PC-9 (cell line): ENCODE data around the gene CFAP74. TPM values are rescaled to one million over a fixed set of nuclear protein-coding genes. Genes with fewer than 3 reads are reported as not detected.
A peak's percentile ranks its signal among the peaks of the same experiment; 100 is the strongest.

Experiments used
- BruUV-seq: library from RNA; stranded (reverse); fragments of 400-500 nt; replicated peaks from 2 replicates; lab custom pipeline; 2021; lab: Mats Ljungman, UMichigan
- CTCF ChIA-PET: fragments of 300-600 bp; sonication (Branson Sonifier 250); formaldehyde crosslinking; loops from one replicate; lab custom pipeline; 2022; ENCODE audit warnings: antibody characterized with exemption; lab: Charles Lee
- POLR2A ChIA-PET: fragments of 300-600 bp; sonication (Branson Sonifier 250); formaldehyde crosslinking; loops from one replicate; lab custom pipeline; 2022; ENCODE audit warnings: antibody characterized with exemption; ENCODE audit not compliant: unreplicated experiment; lab: Charles Lee
- DNase-seq, 2 experiments: peaks; one replicate each; pipeline versions ENCODE4 v3.0.0 to v3.0.0-alpha.2; 2015 to 2022; ENCODE audit warnings: mixed read lengths in 1 of 2
- H2AFZ ChIP-seq: fragments of 200-600 bp; sonication (generic); 2 replicates; pipeline ENCODE4 v1.8.1; 2017; ENCODE audit warnings: antibody characterized with exemption
- H3F3A ChIP-seq: fragments of 200-600 bp; sonication (generic); 2 replicates; pipeline ENCODE4 v1.8.1; 2017; ENCODE audit warnings: antibody characterized with exemption, mild to moderate bottlenecking, low read depth; ENCODE audit not compliant: insufficient read depth
- H3K27ac ChIP-seq: fragments of 200-600 bp; sonication (generic); 2 replicates; pipeline ENCODE4 v1.6.1; 2016; ENCODE audit warnings: mixed run types
- H3K27me3 ChIP-seq: fragments of 200-600 bp; sonication (generic); 2 replicates; pipeline ENCODE4 v1.6.1; 2016; ENCODE audit warnings: low read depth, mixed run types; ENCODE audit not compliant: insufficient read depth
- H3K36me3 ChIP-seq: fragments of 200-600 bp; sonication (generic); 2 replicates; pipeline ENCODE4 v1.6.1; 2016; ENCODE audit warnings: low read depth, mixed run types
- H3K4me1 ChIP-seq: fragments of 200-600 bp; sonication (generic); replicated peaks from 2 replicates; pipeline ENCODE4 v1.6.1; 2016; ENCODE audit warnings: mixed run types; ENCODE audit not compliant: insufficient read depth
- H3K4me2 ChIP-seq: fragments of 200-600 bp; sonication (generic); 2 replicates; pipeline ENCODE4 v1.6.1; 2017; ENCODE audit warnings: mixed run types
- H3K4me3 ChIP-seq: fragments of 200-600 bp; sonication (generic); 2 replicates; pipeline ENCODE4 v1.6.1; 2016; ENCODE audit warnings: mixed run types
- H3K79me2 ChIP-seq: fragments of 200-600 bp; sonication (generic); 2 replicates; pipeline ENCODE4 v1.6.1; 2017; ENCODE audit warnings: low read depth, mixed run types
- H3K9me2 ChIP-seq: fragments of 200-600 bp; sonication (generic); 2 replicates; pipeline ENCODE4 v1.8.1; 2017; ENCODE audit warnings: mild to moderate bottlenecking; ENCODE audit not compliant: insufficient read depth
- H3K9me3 ChIP-seq: fragments of 200-600 bp; sonication (generic); 2 replicates; pipeline ENCODE4 v1.8.1; 2016; ENCODE audit warnings: low read depth; ENCODE audit not compliant: insufficient read depth
- H4K20me1 ChIP-seq: fragments of 200-600 bp; sonication (generic); 2 replicates; pipeline ENCODE4 v1.8.1; 2017; ENCODE audit not compliant: insufficient read depth
- EZH2 ChIP-seq: fragments of 200-600 bp; sonication (generic); IDR thresholded peaks from 2 replicates; pipeline ENCODE4 v1.8.0; 2017; ENCODE audit warnings: antibody characterized with exemption, low read depth
- intact Hi-C: fragments of 100-400 bp; cut with micrococcal nuclease; formaldehyde crosslinking; loops from one replicate; pipeline ENCODE4 v1.10.0; 2022; ENCODE audit not compliant: unreplicated experiment
- total RNA-seq: library from RNA; stranded (reverse); gene quantifications from 2 replicates; pipeline ENCODE4 v1.2.3, GENCODE V29; 2021
- TF ChIP-seq, protein P1 (sequence below): fragments of 200-600 bp; sonication (generic); conservative IDR thresholded peaks from 2 replicates; pipeline ENCODE4 v1.6.1; 2017; ENCODE audit warnings: mixed run types, antibody characterized with exemption, mild to moderate bottlenecking, moderate library complexity

Gene CFAP74
- total RNA-seq, 1 experiment from 2014 or later, result 2.8 TPM

DNA sequence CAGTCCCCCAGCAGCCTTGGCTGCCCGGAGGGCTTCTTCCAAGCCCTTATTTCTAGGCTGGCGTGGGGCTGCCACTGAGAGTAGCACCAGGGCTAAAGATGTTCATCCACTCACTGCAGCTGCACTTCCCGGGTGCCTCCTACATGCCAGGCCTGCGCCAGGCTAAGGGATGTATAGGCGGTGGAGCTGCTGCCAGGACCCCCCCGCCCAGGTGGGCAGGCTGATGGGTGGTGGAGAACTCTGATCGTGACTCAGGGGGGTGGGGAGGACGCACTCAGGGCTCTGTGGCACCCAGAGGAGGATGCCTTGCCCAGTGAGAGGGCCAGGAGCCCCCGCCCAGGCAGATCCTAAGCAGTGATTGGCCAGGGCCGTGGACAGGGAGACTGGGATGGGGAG is 34.1 kb downstream of the CFAP74 start:
- no peak overlapping the region for H2AFZ ChIP-seq
- H3K79me2 ChIP-seq, result no peaks in the 10 kb centered on the region
- intact Hi-C loops, result no loop called here
- TF ChIP-seq, protein P1, sequence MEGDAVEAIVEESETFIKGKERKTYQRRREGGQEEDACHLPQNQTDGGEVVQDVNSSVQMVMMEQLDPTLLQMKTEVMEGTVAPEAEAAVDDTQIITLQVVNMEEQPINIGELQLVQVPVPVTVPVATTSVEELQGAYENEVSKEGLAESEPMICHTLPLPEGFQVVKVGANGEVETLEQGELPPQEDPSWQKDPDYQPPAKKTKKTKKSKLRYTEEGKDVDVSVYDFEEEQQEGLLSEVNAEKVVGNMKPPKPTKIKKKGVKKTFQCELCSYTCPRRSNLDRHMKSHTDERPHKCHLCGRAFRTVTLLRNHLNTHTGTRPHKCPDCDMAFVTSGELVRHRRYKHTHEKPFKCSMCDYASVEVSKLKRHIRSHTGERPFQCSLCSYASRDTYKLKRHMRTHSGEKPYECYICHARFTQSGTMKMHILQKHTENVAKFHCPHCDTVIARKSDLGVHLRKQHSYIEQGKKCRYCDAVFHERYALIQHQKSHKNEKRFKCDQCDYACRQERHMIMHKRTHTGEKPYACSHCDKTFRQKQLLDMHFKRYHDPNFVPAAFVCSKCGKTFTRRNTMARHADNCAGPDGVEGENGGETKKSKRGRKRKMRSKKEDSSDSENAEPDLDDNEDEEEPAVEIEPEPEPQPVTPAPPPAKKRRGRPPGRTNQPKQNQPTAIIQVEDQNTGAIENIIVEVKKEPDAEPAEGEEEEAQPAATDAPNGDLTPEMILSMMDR, result no peak
- no peak for TF ChIP-seq EZH2
- H3K4me3 ChIP-seq, result no peak overlapping the region
- H3K4me2 ChIP-seq, result no peak overlapping the region
- H4K20me1 ChIP-seq, result no peaks in the 10 kb centered on the region
- H3K27me3 ChIP-seq, result peaks cover 28% of the 10 kb centered on the region
- H3K9me2 ChIP-seq, result no peaks in the 10 kb centered on the region
- H3K4me1 ChIP-seq, result no peaks in the 10 kb centered on the region
- no peaks in the 10 kb centered on the region for H3K9me3 ChIP-seq
- no peak overlapping the region for H3K27ac ChIP-seq
- DNase-seq, result no peak
- H3F3A ChIP-seq, result peaks cover 5% of the 10 kb centered on the region; the same call in 1 of the 2 replicates
- CTCF ChIA-PET, result no interaction called here
- POLR2A ChIA-PET, result interaction anchor here (0.6 kb wide), 1 partner anchor 164 kb away, joined by 3 read pairs; no protein-coding TSS in a partner anchor
- no TSS peak for BruUV-seq
- no peaks in the 10 kb centered on the region for H3K36me3 ChIP-seq

- Histone ChIP-seq H3K4me3 (no peak overlapping the region), H3K9me2 (no peaks in the 10 kb centered on the region), H2AFZ (no peak overlapping the region), H3K79me2 (no peaks in the 10 kb centered on the region), H3K4me1 (no peaks in the 10 kb centered on the region), H3K27me3 (peaks cover 28% of the 10 kb centered on the region), H3K27ac (no peak overlapping the region), H3F3A (peaks cover 5% of the 10 kb centered on the region; the same call in 1 of the 2 replicates), H3K36me3 (no peaks in the 10 kb centered on the region), H4K20me1 (no peaks in the 10 kb centered on the region), H3K4me2 (no peak overlapping the region), H3K9me3 (no peaks in the 10 kb centered on the region)
- BruUV-seq, result no TSS peak
- TF ChIP-seq, protein P1, result no peak
- TF ChIP-seq EZH2, result no peak
- DNase-seq, result peak in 1 of 2 experiments; percentile 62
- ChIA-PET CTCF (interaction anchor here (0.6 kb wide), 1 partner anchor 60 kb away, joined by 14 read pairs; no protein-coding TSS in a partner anchor), POLR2A (interaction anchor here (0.6 kb wide), 1 partner anchor 164 kb away, joined by 3 read pairs; no protein-coding TSS in a partner anchor)
- intact Hi-C loops, result no loop called here
Observed at GRCh38 chr1:1968767-1969504, 34.6 kb downstream of the CFAP74 start.

DNA sequence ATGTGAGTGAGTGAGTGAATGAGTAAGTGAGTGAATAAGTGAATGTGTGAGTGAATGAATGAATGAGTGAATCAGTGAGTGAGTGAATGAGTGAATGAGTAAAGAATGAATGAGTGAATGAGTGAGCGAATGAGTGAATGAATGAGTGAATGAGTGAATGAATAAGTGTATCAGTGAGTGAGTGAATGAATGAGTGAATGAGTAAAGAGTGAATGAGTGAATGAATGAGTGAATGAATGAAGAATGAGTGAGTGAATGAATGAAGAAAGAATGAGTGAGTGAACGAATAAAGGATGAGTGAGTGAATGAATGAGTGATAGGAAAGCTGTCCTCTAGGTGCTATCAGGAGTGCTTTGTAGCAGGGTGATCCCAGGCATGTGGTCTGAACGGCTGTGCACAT is 35.7 kb downstream of the CFAP74 start:
- Histone ChIP-seq H2AFZ (no peak overlapping the region), H3K4me1 (no peaks in the 10 kb centered on the region), H3K36me3 (no peaks in the 10 kb centered on the region), H3K79me2 (no peaks in the 10 kb centered on the region), H3K9me2 (no peaks in the 10 kb centered on the region), H3K27ac (no peak overlapping the region), H3F3A (peaks cover 5% of the 10 kb centered on the region; the same call in 1 of the 2 replicates), H3K4me2 (no peak overlapping the region), H3K27me3 (peaks cover 33% of the 10 kb centered on the region), H3K4me3 (no peak overlapping the region), H3K9me3 (no peaks in the 10 kb centered on the region), H4K20me1 (no peaks in the 10 kb centered on the region)
- TF ChIP-seq, protein P1, result no peak
- no peak for TF ChIP-seq EZH2
- no peak for DNase-seq
- ChIA-PET CTCF (no interaction called here), POLR2A (no interaction called here)
- BruUV-seq, result no TSS peak
- intact Hi-C loops, result no loop called here
